Pons (tissue), 1 donor: ENCODE measurements around the gene UBN2.
"Not testable (repeated sequence)": the region's sequence is repeated elsewhere in the genome, so short reads cannot be mapped to it uniquely, and the experiment has no call there.

ENCODE experiments used
- DNase-seq: peaks from one replicate; pipeline ENCODE4 v3.0.0-alpha.2; 2016; ENCODE audit warnings: low spot score

Gene UBN2

GRCh38 chr7:139294951-139295575, 64.0 kb downstream of the UBN2 start:
- no peak for DNase-seq

GRCh38 chr7:139297795-139298194, 66.8 kb downstream of the UBN2 start:
- DNase-seq = no peak

- no peak for DNase-seq
Observed at GRCh38 chr7:139299296-139299695, 68.3 kb downstream of the UBN2 start.

GRCh38 chr7:139300390-139300789, 69.4 kb downstream of the UBN2 start:
- DNase-seq = no peak

- DNase-seq = no peak
Observed at GRCh38 chr7:139304517-139304916, 73.5 kb downstream of the UBN2 start.

- no peak for DNase-seq
Observed at GRCh38 chr7:139317939-139318505, 87.0 kb downstream of the UBN2 start.

GRCh38 chr7:139321071-139321745, 90.2 kb downstream of the UBN2 start:
- DNase-seq = no peak

- DNase-seq = not testable (repeated sequence)
Observed at GRCh38 chr7:139324709-139325108, 93.7 kb downstream of the UBN2 start.

GRCh38 chr7:139328375-139328774, 97.3 kb downstream of the UBN2 start:
- no peak for DNase-seq

GRCh38 chr7:139329119-139329518, 98.1 kb downstream of the UBN2 start:
- no peak for DNase-seq

- no peak for DNase-seq
Observed at GRCh38 chr7:139330333-139331030, 99.4 kb downstream of the UBN2 start.

- no peak for DNase-seq
Observed at GRCh38 chr7:139332697-139333359, 101.8 kb downstream of the UBN2 start.

- not testable (repeated sequence) for DNase-seq
Observed at GRCh38 chr7:139333443-139333842, 102.4 kb downstream of the UBN2 start.

GRCh38 chr7:139334399-139335150, 103.5 kb downstream of the UBN2 start:
- no peak for DNase-seq

- no peak for DNase-seq
Observed at GRCh38 chr7:139339025-139339424, 108.0 kb downstream of the UBN2 start.

GRCh38 chr7:139339698-139340036, 108.6 kb downstream of the UBN2 start:
- no peak for DNase-seq

- peak; percentile 100 for DNase-seq
Observed at GRCh38 chr7:139340037-139340807, 109.2 kb downstream of the UBN2 start.

- no peak for DNase-seq
Observed at GRCh38 chr7:139340808-139341057, 109.7 kb downstream of the UBN2 start.

- DNase-seq = peak; percentile 93
Observed at GRCh38 chr7:139341058-139341775, 110.2 kb downstream of the UBN2 start, which contains the start of gene FMC1. Gene FMC1 (plus strand): TSS chr7:139341337. CDS start chr7:139341385, 48 bp downstream.

- DNase-seq = peak; percentile 97
Observed at GRCh38 chr7:139341776-139342226, 110.8 kb downstream of the UBN2 start.
